GM12878 (cell line): ENCODE measurements around the gene PRKCE. TPM values are rescaled to one million over a fixed set of nuclear protein-coding genes. Genes with fewer than 3 reads are reported as not detected.

Experiments
- ATAC-seq: fragments of 200-7000 bp; cut with Tn5 transposase; 3 replicates; pipeline ENCODE4 v1.9.1; 2020; ENCODE audit warnings: mild to moderate bottlenecking, moderate library complexity
- BruUV-seq: library from RNA; stranded (reverse); fragments of 400-500 nt; replicated peaks from 2 replicates; lab custom pipeline; 2021; lab: Mats Ljungman, UMichigan
- CTCF ChIA-PET: fragments of 300-600 bp; sonication (Branson Sonifier 250); formaldehyde crosslinking; extraction: SDS; loops from one replicate; lab custom pipeline; 2021; ENCODE audit warnings: inconsistent platforms; lab: Yijun Ruan, JAX
- POLR2A ChIA-PET: fragments of 350-600 bp; formaldehyde crosslinking; extraction: SDS; loops from one replicate; lab custom pipeline; 2021; ENCODE audit warnings: inconsistent platforms; lab: Charles Lee
- RAD21 ChIA-PET: fragments of 300-600 bp; sonication (Branson Sonifier 250); formaldehyde crosslinking; loops from one replicate; lab custom pipeline; 2023; ENCODE audit warnings: antibody characterized with exemption; ENCODE audit not compliant: unreplicated experiment; lab: Charles Lee
- SMC1A ChIA-PET: fragments of 300-600 bp; sonication (Branson Sonifier 250); formaldehyde crosslinking; loops from one replicate; lab custom pipeline; 2023; ENCODE audit not compliant: unreplicated experiment, uncharacterized antibody; lab: Charles Lee
- DNase-seq: peaks from one replicate; pipeline ENCODE4 v3.0.0-alpha.2; 2011; ENCODE audit warnings: low read depth, low spot score
- FAIRE-seq: peaks from 3 replicates; lab custom pipeline; 2011; peaks lifted over from hg19 to GRCh38; lab: Jason Lieb, UNC
- H2AFZ ChIP-seq: 2 replicates; pipeline ENCODE4 v1.6.0; 2011; ENCODE audit warnings: low read depth, low read length, control low read depth; ENCODE audit not compliant: control insufficient read depth
- H3K27ac ChIP-seq: 2 replicates; pipeline ENCODE4 v1.5.1; 2011; ENCODE audit warnings: control low read depth; ENCODE audit not compliant: control insufficient read depth, insufficient read depth
- H3K27me3 ChIP-seq, 2 experiments: replicated peaks in 1 of 2; 2 replicates each; pipeline versions ENCODE4 v1.6.0 to v1.6.1; 2011; ENCODE audit warnings: low read length in 1 of 2; ENCODE audit not compliant: control insufficient read depth in 2 of 2, insufficient read depth in 2 of 2
- H3K36me3 ChIP-seq, 2 experiments: 2 replicates each; pipeline ENCODE4 v1.5.1; 2011; ENCODE audit warnings: low read length in 1 of 2; ENCODE audit not compliant: control insufficient read depth in 2 of 2, insufficient read depth in 2 of 2
- H3K4me1 ChIP-seq: 2 replicates; pipeline ENCODE4 v1.6.1; 2011; ENCODE audit warnings: mild to moderate bottlenecking, low read length, moderate library complexity, mixed read lengths; ENCODE audit not compliant: control insufficient read depth, insufficient read depth
- H3K4me2 ChIP-seq: 2 replicates; pipeline ENCODE4 v1.6.0; 2011; ENCODE audit warnings: control low read depth; ENCODE audit not compliant: control insufficient read depth, insufficient read depth
- H3K4me3 ChIP-seq: fragments of 200-600 bp; sonication (generic); 2 replicates; pipeline ENCODE4 v1.5.1; 2016
- H3K79me2 ChIP-seq: 2 replicates; pipeline ENCODE4 v1.6.0; 2011; ENCODE audit warnings: low read length; ENCODE audit not compliant: control insufficient read depth, insufficient read depth
- H3K9ac ChIP-seq: 2 replicates; pipeline ENCODE4 v1.8.0; 2011; ENCODE audit warnings: low read length, control low read depth, mixed read lengths; ENCODE audit not compliant: control insufficient read depth, insufficient read depth
- H3K9me3 ChIP-seq: replicated peaks from 3 replicates; pipeline ENCODE4 v1.5.1; 2011; ENCODE audit warnings: mild to moderate bottlenecking, low read length; ENCODE audit not compliant: control insufficient read depth, insufficient read depth
- H4K20me1 ChIP-seq: 2 replicates; pipeline ENCODE4 v1.6.0; 2011; ENCODE audit not compliant: control insufficient read depth, insufficient read depth
- GATAD2B ChIP-seq: fragments of 450-650 bp; conservative IDR thresholded peaks from 2 replicates; pipeline ENCODE4 v1.6.1; 2017; ENCODE audit warnings: low read depth, mild to moderate bottlenecking, moderate library complexity
- NFYA ChIP-seq: IDR thresholded peaks from 2 replicates; pipeline ENCODE4 v1.6.1; 2011; ENCODE audit warnings: low read depth, mild to moderate bottlenecking, low read length, improper control_type of control experiment, borderline replicate concordance
- NFYB ChIP-seq: IDR thresholded peaks from 2 replicates; pipeline ENCODE4 v1.6.1; 2011; ENCODE audit warnings: low read depth, mild to moderate bottlenecking, low read length, improper control_type of control experiment, moderate library complexity; ENCODE audit not compliant: insufficient read depth
- POLR2A ChIP-seq: IDR thresholded peaks from 2 replicates; pipeline ENCODE4 v1.6.1; 2011; ENCODE audit warnings: low read depth, mild to moderate bottlenecking, low read length
- POU2F2 ChIP-seq: IDR thresholded peaks from 3 replicates; pipeline ENCODE4 v1.6.1; 2011; ENCODE audit warnings: low read depth, mild to moderate bottlenecking, low read length, borderline replicate concordance
- SREBF2 ChIP-seq: IDR thresholded peaks from 2 replicates; pipeline ENCODE4 v1.6.1; 2012; ENCODE audit warnings: mild to moderate bottlenecking, low read length
- YBX1 ChIP-seq: fragments of 450-650 bp; IDR thresholded peaks from 2 replicates; pipeline ENCODE4 v1.6.1; 2016; ENCODE audit warnings: antibody characterized with exemption
- WGBS: methylation state at CpG from one replicate; pipeline ENCODE4 v1.1.6; 2016; ENCODE audit warnings: low lambda C conversion rate; ENCODE audit not compliant: insufficient replicate concordance, insufficient coverage; ENCODE audit errors: missing lambda C conversion rate; 5-methylcytosine and 5-hydroxymethylcytosine counted together
- in situ Hi-C: fragments of 300-500 bp; cut with MboI; formaldehyde crosslinking; loops from 9 replicates; pipeline ENCODE4 v1.14.3; 2018; ENCODE audit warnings: mixed read lengths
- intact Hi-C: fragments of 100-400 bp; cut with micrococcal nuclease; formaldehyde crosslinking; loops from one replicate; pipeline ENCODE4 v1.14.2; 2022; ENCODE audit not compliant: unreplicated experiment
- polyA plus RNA-seq, 11 experiments: library from polyadenylated mRNA; depleted of rRNA in 4 of 11; unstranded in 6 of 11; stranded (reverse) in 5 of 11; fragments of >200 nt; fragmentation: Nextera tagmentation in 4 of 11; fragmentation: Illumina TruSeq in 1 of 11; extraction: Ambion mirVana in 4 of 11; extraction: Trizol in 1 of 11; gene quantifications; 1 replicate in 1 of 11; 2 replicates in 10 of 11; pipeline versions ENCODE4 v1.2.1 to v1.2.3, GENCODE V29; 2011 to 2016; ENCODE audit warnings: inconsistent platforms in 2 of 11, missing spikeins in 2 of 11, low read depth in 1 of 11
- total RNA-seq, 4 experiments: library from RNA; depleted of rRNA in 3 of 4; stranded (reverse); fragments of >200 nt in 3 of 4; fragmentation: Illumina TruSeq in 1 of 4; extraction: Trizol in 1 of 4; gene quantifications; 2 replicates each; pipeline versions ENCODE4 v1.2.1 to v1.2.3, GENCODE V29; 2013 to 2021
- TF ChIP-seq, protein P1 (sequence below): IDR thresholded peaks from 2 replicates; pipeline ENCODE4 v1.6.1; 2011; ENCODE audit warnings: borderline replicate concordance, low read depth, mild to moderate bottlenecking, moderate library complexity, mixed read lengths, low read length; ENCODE audit not compliant: insufficient read depth; ENCODE audit errors: extremely low read length
- TF ChIP-seq, protein P2 (sequence below): fragments of 450-650 bp; IDR thresholded peaks from 2 replicates; pipeline ENCODE4 v1.6.1; 2018; ENCODE audit warnings: borderline replicate concordance, mild to moderate bottlenecking; ENCODE audit not compliant: partially characterized antibody
- TF ChIP-seq, protein P3 (sequence below): IDR thresholded peaks from 2 replicates; pipeline ENCODE4 v1.6.1; 2012; ENCODE audit warnings: low read depth, low read length, improper control_type of control experiment
- TF ChIP-seq, protein P4 (sequence below): fragments of 150-350 bp; IDR thresholded peaks from 2 replicates; pipeline ENCODE4 v1.6.1; 2016; ENCODE audit warnings: low read depth, low read length
- TF ChIP-seq, protein P5 (sequence below): fragments of 450-650 bp; IDR thresholded peaks from 2 replicates; pipeline ENCODE4 v1.6.1; 2017; ENCODE audit warnings: mild to moderate bottlenecking, moderate library complexity

The PRKCE gene
- total and polyA plus RNA-seq, 10 of the 15 experiments (the other 5 are each of a cell fraction or from before 2014, with no cell fraction given) = 2.6 to 28.2 (median 11.3) TPM

DNA sequence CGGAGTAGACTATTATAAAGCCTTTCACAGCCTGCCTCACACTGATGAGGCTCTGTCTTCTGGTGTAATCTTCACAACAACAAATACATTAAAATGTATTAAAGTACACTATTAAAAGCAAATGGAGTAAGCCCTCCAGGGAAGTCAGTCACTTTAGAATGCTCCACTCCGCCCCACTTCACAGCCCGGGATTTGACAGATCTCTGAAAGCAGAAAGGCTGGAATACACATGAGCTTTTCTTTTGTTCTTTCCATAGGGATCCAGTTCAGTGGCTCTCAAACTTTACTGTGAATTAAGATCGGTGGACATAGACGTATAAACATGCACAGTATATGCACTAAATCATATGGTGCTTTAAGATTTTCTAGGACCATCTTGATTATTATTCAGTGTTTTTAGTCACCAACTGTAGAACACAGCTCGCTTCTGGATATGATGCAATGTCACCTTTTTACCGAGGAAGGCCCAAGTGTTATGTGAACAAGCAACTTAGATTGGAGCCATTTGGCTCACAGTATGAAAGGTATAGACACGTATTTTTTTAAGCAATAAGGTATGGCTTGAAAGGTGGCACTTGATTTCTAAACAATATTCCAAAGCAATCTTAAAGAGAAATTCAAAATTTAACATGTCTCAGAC lies 151.1 kb downstream of the PRKCE start:
- no peak overlapping the region for H3K9ac ChIP-seq
- no peaks in the 10 kb centered on the region for H3K27me3 ChIP-seq
- H3K79me2 ChIP-seq = no peaks in the 10 kb centered on the region; the same call in 1 of the 2 replicates
- CTCF ChIA-PET = interaction anchor here (1.9 kb wide), 1 partner anchor 13 kb away, joined by 5 read pairs; no protein-coding TSS in a partner anchor
- intact Hi-C loops (no loop called here), in situ Hi-C loops (no loop called here)
- ATAC-seq (no peak), DNase-seq (no peak), FAIRE-seq (no peak)
- POLR2A ChIA-PET = no interaction called here
- H3K4me3 ChIP-seq = no peak overlapping the region
- H3K4me2 ChIP-seq = no peak overlapping the region
- SMC1A ChIA-PET = interaction anchor here (0.8 to 2.2 kb wide), 3 partner anchors 12 to 36 kb away, joined by 3 to 5 read pairs (median 3); no protein-coding TSS in a partner anchor
- H3K4me1 ChIP-seq = no peaks in the 10 kb centered on the region
- no peaks in the 10 kb centered on the region for H3K9me3 ChIP-seq
- no peaks in the 10 kb centered on the region; a peak in 1 of 4 replicates for H3K36me3 ChIP-seq
- H4K20me1 ChIP-seq = no peaks in the 10 kb centered on the region
- 70% methylated on average over 8 of the region's 8 CpGs for WGBS
- no peak overlapping the region for H3K27ac ChIP-seq
- H2AFZ ChIP-seq = no peak overlapping the region
- RAD21 ChIA-PET = interaction anchor here (1.3 to 1.8 kb wide), 2 partner anchors 13 to 30 kb away, joined by 3 to 5 read pairs; no protein-coding TSS in a partner anchor
- BruUV-seq = no TSS peak
- TF ChIP-seq POU2F2 (no peak), NFYA (no peak), NFYB (no peak), YBX1 (no peak), GATAD2B (no peak), SREBF2 (no peak), POLR2A (no peak)
- TF ChIP-seq, protein P1, sequence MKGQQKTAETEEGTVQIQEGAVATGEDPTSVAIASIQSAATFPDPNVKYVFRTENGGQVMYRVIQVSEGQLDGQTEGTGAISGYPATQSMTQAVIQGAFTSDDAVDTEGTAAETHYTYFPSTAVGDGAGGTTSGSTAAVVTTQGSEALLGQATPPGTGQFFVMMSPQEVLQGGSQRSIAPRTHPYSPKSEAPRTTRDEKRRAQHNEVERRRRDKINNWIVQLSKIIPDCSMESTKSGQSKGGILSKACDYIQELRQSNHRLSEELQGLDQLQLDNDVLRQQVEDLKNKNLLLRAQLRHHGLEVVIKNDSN = no peak
- TF ChIP-seq, protein P2, sequence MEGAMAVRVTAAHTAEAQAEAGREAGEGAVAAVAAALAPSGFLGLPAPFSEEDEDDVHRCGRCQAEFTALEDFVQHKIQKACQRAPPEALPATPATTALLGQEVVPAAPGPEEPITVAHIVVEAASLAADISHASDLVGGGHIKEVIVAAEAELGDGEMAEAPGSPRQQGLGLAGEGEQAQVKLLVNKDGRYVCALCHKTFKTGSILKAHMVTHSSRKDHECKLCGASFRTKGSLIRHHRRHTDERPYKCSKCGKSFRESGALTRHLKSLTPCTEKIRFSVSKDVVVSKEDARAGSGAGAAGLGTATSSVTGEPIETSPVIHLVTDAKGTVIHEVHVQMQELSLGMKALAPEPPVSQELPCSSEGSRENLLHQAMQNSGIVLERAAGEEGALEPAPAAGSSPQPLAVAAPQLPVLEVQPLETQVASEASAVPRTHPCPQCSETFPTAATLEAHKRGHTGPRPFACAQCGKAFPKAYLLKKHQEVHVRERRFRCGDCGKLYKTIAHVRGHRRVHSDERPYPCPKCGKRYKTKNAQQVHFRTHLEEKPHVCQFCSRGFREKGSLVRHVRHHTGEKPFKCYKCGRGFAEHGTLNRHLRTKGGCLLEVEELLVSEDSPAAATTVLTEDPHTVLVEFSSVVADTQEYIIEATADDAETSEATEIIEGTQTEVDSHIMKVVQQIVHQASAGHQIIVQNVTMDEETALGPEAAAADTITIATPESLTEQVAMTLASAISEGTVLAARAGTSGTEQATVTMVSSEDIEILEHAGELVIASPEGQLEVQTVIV = no peak
- TF ChIP-seq, protein P3, sequence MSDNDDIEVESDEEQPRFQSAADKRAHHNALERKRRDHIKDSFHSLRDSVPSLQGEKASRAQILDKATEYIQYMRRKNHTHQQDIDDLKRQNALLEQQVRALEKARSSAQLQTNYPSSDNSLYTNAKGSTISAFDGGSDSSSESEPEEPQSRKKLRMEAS = no peak
- TF ChIP-seq, protein P4, sequence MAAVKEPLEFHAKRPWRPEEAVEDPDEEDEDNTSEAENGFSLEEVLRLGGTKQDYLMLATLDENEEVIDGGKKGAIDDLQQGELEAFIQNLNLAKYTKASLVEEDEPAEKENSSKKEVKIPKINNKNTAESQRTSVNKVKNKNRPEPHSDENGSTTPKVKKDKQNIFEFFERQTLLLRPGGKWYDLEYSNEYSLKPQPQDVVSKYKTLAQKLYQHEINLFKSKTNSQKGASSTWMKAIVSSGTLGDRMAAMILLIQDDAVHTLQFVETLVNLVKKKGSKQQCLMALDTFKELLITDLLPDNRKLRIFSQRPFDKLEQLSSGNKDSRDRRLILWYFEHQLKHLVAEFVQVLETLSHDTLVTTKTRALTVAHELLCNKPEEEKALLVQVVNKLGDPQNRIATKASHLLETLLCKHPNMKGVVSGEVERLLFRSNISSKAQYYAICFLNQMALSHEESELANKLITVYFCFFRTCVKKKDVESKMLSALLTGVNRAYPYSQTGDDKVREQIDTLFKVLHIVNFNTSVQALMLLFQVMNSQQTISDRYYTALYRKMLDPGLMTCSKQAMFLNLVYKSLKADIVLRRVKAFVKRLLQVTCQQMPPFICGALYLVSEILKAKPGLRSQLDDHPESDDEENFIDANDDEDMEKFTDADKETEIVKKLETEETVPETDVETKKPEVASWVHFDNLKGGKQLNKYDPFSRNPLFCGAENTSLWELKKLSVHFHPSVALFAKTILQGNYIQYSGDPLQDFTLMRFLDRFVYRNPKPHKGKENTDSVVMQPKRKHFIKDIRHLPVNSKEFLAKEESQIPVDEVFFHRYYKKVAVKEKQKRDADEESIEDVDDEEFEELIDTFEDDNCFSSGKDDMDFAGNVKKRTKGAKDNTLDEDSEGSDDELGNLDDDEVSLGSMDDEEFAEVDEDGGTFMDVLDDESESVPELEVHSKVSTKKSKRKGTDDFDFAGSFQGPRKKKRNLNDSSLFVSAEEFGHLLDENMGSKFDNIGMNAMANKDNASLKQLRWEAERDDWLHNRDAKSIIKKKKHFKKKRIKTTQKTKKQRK = no peak
- TF ChIP-seq, protein P5, sequence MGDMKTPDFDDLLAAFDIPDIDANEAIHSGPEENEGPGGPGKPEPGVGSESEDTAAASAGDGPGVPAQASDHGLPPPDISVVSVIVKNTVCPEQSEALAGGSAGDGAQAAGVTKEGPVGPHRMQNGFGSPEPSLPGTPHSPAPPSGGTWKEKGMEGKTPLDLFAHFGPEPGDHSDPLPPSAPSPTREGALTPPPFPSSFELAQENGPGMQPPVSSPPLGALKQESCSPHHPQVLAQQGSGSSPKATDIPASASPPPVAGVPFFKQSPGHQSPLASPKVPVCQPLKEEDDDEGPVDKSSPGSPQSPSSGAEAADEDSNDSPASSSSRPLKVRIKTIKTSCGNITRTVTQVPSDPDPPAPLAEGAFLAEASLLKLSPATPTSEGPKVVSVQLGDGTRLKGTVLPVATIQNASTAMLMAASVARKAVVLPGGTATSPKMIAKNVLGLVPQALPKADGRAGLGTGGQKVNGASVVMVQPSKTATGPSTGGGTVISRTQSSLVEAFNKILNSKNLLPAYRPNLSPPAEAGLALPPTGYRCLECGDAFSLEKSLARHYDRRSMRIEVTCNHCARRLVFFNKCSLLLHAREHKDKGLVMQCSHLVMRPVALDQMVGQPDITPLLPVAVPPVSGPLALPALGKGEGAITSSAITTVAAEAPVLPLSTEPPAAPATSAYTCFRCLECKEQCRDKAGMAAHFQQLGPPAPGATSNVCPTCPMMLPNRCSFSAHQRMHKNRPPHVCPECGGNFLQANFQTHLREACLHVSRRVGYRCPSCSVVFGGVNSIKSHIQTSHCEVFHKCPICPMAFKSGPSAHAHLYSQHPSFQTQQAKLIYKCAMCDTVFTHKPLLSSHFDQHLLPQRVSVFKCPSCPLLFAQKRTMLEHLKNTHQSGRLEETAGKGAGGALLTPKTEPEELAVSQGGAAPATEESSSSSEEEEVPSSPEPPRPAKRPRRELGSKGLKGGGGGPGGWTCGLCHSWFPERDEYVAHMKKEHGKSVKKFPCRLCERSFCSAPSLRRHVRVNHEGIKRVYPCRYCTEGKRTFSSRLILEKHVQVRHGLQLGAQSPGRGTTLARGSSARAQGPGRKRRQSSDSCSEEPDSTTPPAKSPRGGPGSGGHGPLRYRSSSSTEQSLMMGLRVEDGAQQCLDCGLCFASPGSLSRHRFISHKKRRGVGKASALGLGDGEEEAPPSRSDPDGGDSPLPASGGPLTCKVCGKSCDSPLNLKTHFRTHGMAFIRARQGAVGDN = no peak
